Transverse colon (tissue), 4 donors: ENCODE data around the gene OGFRL1.

Experiments
- CTCF ChIP-seq, 5 experiments: fragments of 200-600 bp in 3 of 5; fragments of 450-650 bp in 2 of 5; sonication (generic) in 3 of 5; IDR thresholded peaks; 1 replicate in 2 of 5; 2 replicates in 3 of 5; pipeline ENCODE4 v1.5.1; 2016 to 2017; ENCODE audit warnings: antibody characterized with exemption in 5 of 5, inconsistent platforms in 3 of 5, mild to moderate bottlenecking in 2 of 5, moderate library complexity in 1 of 5
- EP300 ChIP-seq: sonication (generic); formaldehyde crosslinking; IDR thresholded peaks from one replicate; pipeline ENCODE4 v1.6.1; 2017; ENCODE audit warnings: antibody characterized with exemption, low read depth
- POLR2A ChIP-seq: fragments of 450-650 bp; IDR thresholded peaks from one replicate; pipeline ENCODE4 v1.6.1; 2016; ENCODE audit warnings: antibody characterized with exemption, mild to moderate bottlenecking, moderate library complexity
- POLR2AphosphoS5 ChIP-seq, 3 donors: sonication (generic); formaldehyde crosslinking; IDR thresholded peaks; one replicate each; pipeline ENCODE4 v1.6.1; 2016; ENCODE audit warnings: antibody characterized with exemption in 3 of 3

GRCh38 chr6:71277926-71278600, 10.5 kb upstream of the OGFRL1 start:
- TF ChIP-seq CTCF (IDR thresholded peaks at IDR 0.05) (no peak), POLR2A (no peak), EP300 (no peak), POLR2AphosphoS5 (IDR thresholded peaks at IDR 0.05) (no peak)
